ENCODE results near the gene HASPIN.
"Not testable (repeated sequence)": the region's sequence is repeated elsewhere in the genome, so short reads cannot be mapped to it uniquely, and the experiment has no call there.

Gene HASPIN

DNA sequence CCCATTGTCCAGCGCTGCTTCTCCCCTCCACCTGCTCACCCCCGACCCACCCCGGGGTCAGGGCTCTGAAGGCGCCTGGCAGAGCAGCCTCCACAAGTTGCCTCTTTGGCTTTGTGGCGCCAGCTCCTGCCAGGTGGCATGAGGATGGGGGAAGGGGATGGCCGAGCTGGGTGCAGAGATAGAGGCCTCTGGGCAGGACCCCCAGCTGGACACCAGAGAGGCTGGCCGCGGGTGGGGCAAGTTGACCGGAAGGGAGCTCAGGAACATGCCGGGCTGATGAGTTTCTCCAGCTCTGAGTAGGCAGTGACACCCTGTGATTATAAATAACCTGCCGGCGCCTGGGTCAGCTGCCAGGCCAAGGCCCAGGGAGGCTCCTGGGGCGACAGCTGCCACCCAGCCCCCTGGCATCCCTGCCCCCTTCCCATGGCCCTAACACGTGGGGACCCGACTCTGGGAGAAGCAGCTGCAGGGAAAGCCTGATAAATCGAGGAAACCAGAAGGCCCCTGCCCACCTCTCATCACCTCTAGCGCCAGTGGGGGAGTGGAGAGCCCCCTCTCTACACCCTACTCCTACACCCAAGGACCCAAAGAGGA lies 28.5 kb upstream of the HASPIN start:
- DNase-seq: peak in 1 of 42 donors; percentile 13
- intact Hi-C loops (cut with DNase I): no loop called here

DNA sequence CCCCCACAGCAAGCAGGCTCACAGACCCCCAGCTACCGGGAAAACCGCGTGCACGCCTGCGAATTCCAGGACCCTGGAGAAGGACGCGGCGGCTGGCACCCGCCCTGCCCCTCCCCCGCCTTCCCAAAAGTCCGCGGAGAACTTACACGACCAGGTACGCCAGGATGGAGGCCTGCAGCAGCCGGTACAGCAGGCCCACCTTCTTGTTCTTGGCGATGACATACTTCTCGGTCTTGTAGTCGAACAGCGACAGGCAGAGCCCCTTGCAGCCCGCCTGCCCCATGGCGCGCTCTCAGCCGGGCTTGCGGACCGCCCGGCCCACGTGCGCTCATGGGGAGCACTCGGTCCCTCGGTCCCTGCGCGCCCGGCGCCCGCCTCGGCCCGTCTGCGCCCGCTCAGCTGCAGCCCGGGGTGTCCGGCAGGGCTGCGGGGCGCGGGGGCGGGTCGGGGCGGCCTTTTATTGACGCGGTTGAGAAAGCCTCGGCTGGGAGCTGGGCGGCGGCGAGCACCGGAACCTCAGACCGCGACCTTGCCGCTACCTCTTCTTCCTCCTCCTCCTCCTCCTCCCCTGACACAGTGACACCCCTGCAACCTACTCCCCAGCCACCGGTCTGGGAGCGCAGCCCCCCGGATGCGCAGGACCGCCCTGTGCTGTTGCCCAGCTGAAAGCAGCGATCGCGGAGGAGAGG lies 27.8 kb upstream of the HASPIN start, which contains the start of gene P2RX5:
Gene P2RX5 (minus strand): TSS at position 433 of the 689 bp plus-strand sequence. CDS start 150 bp downstream, at position 283.
- intact Hi-C loops (cut with DNase I): no loop called here
- DNase-seq: peak in 17 of 42 donors; percentile 14 to 50 (median 30)

DNA sequence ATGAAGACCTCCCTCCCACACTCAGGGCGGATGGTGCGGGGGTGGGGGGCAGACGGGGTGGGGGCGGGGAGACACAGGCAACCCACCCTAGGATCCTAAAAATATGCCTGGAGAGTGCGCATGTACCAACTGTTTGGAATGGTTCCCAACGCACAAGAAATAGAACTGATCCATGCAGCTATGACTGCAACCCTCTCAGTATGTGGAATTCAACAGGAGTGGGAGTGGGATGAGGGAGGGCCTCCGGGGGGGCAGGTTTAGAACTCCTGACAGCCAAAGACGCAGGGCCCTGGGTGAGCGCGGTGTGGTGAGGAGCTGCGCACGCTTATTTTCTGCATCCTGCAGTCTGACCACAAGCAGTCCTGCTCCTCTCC lies 26.6 kb upstream of the HASPIN start:
- DNase-seq: peak in 37 of 42 donors; percentile 20 to 84 (median 57)
- intact Hi-C loops (cut with DNase I): no loop called here

DNA sequence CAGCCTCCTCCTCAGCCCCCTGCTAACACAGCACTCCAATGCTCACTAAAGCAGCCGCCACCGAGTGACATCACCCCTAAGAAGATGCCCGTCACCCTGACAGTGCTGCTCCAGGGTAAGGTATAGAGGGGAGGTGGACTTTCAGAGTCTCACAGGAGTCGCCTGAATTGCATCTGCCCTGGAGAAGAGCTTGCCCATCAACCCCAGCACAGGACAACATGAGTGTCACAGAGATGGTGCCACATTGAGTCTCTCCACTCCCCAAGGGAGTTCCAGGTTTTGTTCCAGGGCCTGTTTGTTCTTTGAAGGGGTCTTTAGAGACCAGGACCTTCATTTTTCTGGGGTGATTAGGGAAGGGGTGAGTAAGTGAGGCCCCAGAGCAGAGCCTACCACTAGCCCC lies 25.6 kb upstream of the HASPIN start:
- no peak for DNase-seq
- intact Hi-C loops (cut with DNase I): no loop called here

DNA sequence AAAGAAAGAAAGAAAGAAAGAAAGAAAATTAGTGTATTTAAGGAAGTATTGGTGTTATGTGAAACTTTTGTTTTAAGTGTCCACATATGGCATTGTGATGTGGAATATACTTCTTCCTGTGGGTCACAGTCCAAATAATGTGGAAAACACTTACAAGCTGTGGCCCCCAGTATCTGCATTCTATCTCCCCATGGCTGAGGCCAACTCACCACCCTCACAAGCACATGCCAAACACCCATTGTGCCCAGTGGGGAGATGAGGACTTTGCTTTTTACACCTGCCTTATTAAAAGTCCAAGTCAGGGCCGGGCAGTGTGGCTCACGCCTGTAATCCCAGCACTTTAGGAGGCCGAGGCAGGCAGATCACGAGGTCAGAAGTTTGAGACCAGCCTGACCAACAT lies 23.8 kb upstream of the HASPIN start:
- intact Hi-C loops (cut with DNase I): no loop called here
- DNase-seq: no peak

DNA sequence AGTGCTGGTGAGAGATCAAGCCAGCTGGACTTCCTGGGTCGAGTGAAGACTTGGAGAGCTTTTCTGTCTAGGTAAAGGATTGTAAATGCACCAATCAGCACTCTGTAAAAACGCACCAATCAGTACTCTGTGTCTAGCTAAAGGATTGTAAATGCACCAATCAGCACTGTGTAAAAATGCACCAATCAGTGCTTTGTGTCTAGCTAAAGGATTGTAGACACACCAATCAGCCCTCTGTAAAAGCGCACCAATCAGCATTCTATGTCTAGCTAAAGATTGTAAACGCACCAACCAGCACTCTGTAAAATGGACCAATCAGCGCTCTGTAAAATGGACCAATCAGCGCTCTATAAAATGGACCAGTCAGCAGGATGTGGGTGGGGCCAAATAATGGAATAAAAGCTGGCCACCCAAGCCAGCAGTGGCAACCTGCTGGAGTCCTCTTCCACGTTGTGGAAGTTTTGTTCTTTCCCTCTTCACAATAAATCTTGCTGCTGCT lies 21.6 kb upstream of the HASPIN start:
- DNase-seq; intact Hi-C loops (cut with DNase I): not testable (repeated sequence)

DNA sequence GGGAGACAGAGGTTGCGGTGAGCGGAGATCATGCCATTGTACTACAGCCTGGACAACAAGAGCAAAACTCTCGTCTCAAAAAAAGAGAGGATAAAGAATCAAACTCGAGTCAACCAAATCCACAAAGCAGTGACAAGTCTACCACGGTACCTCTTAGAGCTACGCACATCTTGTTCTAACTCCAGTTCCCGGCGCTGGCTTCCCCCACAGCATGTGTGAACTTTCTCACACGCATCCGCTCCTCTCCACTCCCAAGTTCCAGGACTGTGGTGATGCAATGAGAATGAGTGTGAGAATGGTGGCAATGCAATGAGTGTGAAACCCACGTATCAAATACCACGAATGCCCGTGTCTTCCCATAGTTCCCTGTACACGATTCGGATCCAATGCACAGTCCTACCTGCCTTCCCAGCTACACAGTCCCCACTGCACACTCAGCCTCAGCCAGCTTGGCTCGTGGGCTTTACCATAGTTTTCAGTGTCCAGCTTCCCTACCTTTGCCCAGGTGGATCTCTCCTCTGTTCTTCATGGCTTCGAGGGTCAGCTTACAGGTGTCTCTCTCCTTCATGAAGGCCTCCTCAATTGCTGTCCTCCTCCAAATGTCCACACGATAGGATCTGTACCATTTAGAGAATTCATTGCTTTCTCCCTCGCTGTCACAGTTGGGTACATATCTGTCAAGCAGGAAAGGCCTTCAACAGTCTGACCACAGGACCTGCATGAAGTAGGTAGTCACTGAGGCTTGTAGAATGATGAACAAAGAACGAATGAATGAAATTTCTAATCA lies 18.6 kb upstream of the HASPIN start:
- no peak for DNase-seq
- intact Hi-C loops (cut with DNase I): no loop called here

DNA sequence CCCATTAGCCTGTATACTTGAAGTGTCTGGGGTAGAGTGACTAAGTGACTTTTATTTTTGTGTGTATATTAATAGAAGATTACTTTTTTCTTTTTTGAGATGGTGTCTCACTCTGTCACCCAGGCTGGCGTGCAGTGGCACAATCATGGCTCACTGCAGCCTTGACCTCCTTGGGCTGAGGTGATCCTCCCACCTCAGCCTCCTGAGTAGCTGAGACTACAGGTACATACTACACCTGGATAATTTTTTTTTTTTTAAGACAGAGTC lies 18.1 kb upstream of the HASPIN start:
- DNase-seq; intact Hi-C loops (cut with DNase I): not testable (repeated sequence)

DNA sequence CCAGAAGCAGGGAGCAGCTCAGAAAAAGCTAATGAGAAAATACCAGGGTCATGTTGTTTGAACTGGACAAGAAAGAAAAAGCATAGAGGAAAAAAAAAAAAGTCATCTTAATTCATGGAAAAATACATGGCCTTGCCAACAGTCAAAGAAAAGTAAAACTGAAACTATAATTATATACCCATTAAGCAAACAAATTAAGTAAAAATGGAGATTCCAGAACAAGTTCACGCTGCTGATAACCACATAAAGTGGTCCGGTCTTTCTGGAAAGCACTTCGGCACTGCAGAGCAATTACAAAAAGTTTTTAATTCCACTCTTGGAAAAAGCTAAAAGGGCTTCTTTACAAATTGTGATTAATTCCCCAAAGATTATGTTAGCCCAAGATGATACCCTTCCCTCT lies 15.3 kb upstream of the HASPIN start:
- intact Hi-C loops (cut with DNase I): no loop called here
- no peak for DNase-seq

DNA sequence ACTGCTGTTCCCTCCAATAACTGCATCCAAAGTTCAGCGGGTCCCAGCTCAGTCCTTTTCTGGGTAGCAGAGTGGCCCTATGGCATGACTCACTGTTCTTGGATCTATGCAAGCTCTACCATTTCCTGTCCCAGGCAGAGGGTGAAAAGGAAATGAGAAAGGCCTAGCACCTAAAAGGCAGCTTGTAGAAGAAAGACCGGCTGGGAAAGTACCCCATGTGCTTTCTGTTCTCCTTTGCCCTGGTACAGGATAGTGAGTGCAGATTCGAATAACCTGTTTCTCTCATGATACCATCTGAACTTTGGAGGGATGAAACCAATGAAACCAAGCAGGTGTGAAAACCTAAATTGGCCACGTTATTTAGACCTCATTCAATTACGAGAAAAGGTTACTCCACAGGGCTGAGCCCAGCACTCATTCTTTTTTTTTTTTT lies 12.7 kb upstream of the HASPIN start:
- peak in 1 of 42 donors; percentile 49 for DNase-seq
- intact Hi-C loops (cut with DNase I): no loop called here

DNA sequence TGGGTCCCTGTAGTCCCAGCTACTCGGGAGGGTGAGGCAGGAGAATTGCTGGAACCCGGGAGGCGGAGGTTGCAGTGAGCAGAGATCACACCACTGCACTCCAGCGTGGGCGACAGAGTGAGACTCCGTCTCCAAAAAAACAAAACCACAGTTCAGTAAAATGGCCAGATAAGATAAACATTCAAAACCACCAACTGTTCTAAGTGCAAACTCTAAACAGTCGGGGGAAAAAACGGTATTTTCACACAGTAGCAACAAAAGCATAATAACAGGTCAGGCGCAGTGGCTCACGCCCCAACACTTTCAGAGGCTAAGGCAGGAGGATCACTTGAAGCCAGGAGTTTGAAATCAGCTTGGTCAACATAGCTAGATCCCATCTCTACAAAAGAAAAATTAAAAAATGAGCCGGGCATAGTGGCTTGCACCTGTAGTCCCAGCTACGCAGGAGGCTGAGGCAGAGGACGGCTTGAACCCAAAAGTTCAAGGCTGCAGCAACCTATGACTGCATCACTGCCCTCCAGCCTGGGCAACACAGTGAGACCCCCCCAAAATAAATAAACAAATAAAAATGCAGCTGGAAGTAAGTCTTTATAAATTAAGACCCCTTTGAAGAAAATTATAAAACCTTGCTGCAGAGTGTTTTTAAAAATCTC lies 10.8 kb upstream of the HASPIN start:
- intact Hi-C loops (cut with DNase I): no loop called here
- DNase-seq: no peak

DNA sequence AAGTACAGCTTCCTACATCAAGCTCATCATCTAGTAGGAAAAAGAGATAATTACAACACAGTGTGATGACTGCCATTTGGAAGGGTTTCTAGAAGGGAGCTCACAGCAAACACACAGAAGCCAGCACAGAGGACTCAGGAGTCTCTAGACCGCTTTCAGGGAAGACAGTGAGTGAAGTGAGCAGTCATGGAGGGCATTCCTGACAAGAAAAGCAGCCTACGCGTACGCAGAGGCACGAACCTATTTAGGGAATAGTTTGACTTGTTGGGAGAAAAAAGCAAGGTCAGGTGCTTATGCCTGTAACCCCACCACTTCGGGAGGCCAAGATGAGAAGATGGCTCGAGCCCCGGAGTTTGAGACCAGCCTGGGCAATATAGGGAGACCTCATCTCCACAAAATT lies 8.4 kb upstream of the HASPIN start:
- intact Hi-C loops (cut with DNase I): no loop called here
- DNase-seq: peak in 14 of 42 donors; percentile 16 to 65 (median 44)

DNA sequence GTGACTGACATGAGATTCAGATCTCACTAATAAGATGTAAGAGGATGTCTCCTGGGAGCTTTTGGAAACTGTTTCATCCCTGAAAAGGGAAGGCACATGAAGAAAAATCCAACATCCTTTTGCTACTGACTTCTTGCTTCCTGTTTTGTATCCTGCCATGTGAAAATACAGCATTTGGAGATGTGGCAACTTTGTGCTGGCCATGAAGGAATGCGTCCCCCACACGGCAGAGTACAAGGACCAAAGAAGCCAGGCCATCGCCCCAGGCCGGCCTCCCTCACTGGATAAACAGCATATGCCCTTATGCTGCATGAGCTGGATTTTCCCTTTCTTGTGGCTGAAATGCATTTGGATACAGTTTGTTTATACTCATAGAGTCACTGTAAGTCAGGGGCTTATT lies 5.5 kb upstream of the HASPIN start:
- intact Hi-C loops (cut with DNase I): no loop called here

DNA sequence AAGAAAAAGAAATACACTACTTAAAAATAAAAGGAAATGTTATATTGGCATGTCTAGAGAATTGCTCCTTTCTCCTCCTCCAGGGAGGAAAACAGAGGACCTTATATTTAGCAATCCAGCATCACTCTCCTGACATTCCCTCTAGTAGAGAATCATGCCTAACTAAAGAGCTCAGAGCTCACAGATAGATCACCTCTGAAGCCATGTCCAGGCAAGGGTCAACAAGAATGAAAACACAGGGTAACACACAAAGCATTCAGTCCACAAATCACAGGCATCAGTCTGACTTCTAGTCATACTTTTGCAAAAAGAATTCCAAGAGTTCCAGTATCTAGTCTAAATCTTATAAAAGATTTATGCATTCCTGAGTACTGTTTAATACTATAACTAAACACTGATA lies 4.4 kb upstream of the HASPIN start:
- intact Hi-C loops (cut with DNase I): no loop called here
- no peak for DNase-seq

More for the DNA sequence above, 5.5 kb upstream of the HASPIN start:
- DNase-seq: no peak

DNA sequence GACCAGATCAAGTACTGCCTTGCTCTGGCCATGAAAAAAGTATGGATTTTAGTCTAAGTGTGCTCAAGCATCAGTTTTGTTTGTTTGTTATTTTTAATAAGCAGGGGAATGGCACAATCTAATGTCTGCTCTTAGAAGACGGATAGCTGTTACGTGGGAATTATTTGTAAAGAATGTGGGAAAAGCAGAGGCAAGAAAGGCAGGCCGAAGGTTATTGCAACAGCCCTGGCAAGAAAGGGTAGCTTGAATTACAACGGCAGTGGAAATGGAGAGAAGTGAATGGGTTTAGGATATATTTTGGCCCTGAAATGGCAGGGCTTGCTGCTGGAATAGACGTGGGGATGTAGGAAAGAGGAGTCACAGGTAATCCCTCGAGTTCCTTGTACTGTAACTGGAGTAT lies 987 bp upstream of the HASPIN start:
- DNase-seq: no peak
- intact Hi-C loops (cut with DNase I): no loop called here

DNA sequence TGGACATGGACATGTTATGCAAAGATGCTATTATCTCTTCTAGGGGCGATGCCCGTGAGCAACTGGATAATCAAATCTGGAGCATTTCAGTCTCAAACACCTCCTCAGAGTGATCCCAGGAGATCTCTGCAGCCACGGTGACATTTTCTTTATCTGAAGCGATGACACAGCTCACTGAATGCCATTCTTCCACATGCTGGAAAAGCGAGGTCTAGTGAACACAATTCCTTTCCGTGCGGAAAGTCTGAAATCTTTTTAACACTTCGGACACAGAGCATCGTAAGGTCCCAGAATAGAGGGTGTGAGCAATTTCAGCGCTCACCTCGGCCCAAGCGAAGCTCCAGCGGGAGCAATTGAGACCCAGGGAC lies 531 bp upstream of the HASPIN start:
- DNase-seq: peak in 5 of 42 donors; percentile 12 to 45 (median 22)
- intact Hi-C loops (cut with DNase I): no loop called here

DNA sequence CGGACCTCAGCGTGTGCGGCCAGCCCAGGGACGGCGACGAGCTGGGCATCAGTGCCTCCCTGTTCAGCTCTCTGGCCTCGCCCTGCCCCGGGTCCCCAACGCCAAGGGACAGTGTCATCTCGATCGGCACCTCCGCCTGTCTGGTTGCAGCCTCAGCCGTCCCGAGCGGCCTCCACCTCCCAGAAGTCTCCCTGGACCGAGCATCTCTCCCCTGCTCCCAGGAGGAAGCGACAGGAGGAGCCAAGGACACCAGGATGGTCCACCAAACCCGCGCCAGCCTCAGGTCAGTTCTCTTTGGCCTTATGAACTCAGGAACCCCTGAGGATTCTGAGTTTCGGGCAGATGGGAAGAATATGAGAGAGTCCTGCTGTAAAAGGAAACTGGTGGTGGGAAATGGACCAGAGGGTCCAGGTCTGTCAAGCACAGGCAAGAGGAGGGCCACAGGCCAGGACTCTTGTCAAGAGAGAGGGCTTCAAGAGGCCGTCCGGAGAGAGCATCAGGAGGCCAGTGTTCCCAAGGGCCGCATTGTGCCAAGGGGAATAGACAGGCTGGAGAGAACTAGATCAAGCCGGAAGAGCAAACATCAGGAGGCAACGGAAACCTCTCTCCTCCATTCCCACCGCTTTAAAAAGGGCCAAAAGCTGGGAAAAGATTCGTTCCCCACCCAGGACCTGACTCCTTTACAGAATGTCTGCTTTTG lies 825 bp downstream of the HASPIN start:
- intact Hi-C loops (cut with DNase I): no loop called here
- peak in 1 of 42 donors; percentile 7 for DNase-seq

DNA sequence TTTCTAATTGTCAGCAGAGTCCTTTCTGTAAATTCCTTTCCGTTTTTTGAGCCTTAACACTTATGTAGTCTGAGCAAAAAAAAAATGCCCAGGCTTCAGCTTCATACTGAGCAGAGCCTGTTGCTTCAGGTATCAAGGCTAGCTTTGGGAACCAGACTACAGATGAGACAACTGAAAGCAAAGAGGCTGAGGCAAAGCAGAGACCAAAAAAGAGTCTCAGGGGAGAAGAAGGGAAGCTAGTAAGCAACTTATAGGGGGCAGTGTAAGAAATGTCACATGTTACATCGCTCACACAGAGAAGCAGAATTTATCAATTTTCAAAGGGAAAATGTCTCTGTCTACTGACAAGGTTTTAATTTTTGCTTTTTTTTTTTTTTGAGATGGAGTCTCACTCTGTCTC lies 3.3 kb downstream of the HASPIN start:
- no peak for DNase-seq
- intact Hi-C loops (cut with DNase I): no loop called here

DNA sequence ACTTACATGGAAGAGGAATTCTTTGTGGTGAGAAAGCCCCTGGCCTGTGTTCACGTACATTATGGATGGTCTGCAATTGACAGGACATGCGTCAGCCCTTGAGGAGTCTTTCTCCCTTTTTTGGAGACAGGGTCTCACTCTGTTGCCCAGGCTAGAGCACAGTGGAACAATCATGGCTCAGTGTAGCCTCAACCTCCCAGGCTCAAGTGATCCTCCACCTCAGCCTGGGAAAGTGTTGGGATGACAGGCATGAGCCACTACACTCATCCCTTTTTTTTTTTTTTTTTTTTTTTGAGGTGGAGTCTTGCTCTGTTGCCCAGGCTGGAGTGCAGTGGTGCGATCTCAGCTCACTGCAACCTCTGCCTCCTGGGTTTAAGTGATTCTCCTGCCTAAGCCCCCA lies 4.4 kb downstream of the HASPIN start:
- DNase-seq; intact Hi-C loops (cut with DNase I): not testable (repeated sequence)

Measured in head of caudate nucleus (tissue), 42 donors.